ENCODE results near the gene PTBP3. TPM values are rescaled to one million over a fixed set of nuclear protein-coding genes. Genes with fewer than 3 reads are reported as not detected.
"Not testable (repeated sequence)": the region's sequence is repeated elsewhere in the genome, so short reads cannot be mapped to it uniquely, and the experiment has no call there.

Gene PTBP3
- total RNA-seq, 1 experiment from 2014 or later = 57.1 TPM

GRCh38 chr9:112286926-112287325 lies 46.5 kb downstream of the PTBP3 start:
- H3K27ac ChIP-seq (ENCODE audit: low read depth, low read length, poor library complexity, severe bottlenecking) = no peak overlapping the region
- CTCF ChIA-PET = no interaction called here
- no peak overlapping the region for H3K4me3 ChIP-seq (ENCODE audit: low read depth, low read length, poor library complexity, severe bottlenecking)
- peak; percentile 63 for DNase-seq (ENCODE audit: low spot score)
- no peaks in the 10 kb centered on the region for H3K4me1 ChIP-seq (ENCODE audit: insufficient read depth, low read length, poor library complexity, severe bottlenecking)
- intact Hi-C loops (cut with micrococcal nuclease; ENCODE audit: unreplicated experiment) = no loop called here
- H3K9me3 ChIP-seq (ENCODE audit: low read depth, low read length, poor library complexity, severe bottlenecking) = peaks cover 20% of the 10 kb centered on the region
- peaks cover 14% of the 10 kb centered on the region for H3K36me3 ChIP-seq (ENCODE audit: insufficient read depth, low read length, poor library complexity, severe bottlenecking)
- BruUV-seq (replicated peaks) = no TSS peak
- TF ChIP-seq, protein P1, sequence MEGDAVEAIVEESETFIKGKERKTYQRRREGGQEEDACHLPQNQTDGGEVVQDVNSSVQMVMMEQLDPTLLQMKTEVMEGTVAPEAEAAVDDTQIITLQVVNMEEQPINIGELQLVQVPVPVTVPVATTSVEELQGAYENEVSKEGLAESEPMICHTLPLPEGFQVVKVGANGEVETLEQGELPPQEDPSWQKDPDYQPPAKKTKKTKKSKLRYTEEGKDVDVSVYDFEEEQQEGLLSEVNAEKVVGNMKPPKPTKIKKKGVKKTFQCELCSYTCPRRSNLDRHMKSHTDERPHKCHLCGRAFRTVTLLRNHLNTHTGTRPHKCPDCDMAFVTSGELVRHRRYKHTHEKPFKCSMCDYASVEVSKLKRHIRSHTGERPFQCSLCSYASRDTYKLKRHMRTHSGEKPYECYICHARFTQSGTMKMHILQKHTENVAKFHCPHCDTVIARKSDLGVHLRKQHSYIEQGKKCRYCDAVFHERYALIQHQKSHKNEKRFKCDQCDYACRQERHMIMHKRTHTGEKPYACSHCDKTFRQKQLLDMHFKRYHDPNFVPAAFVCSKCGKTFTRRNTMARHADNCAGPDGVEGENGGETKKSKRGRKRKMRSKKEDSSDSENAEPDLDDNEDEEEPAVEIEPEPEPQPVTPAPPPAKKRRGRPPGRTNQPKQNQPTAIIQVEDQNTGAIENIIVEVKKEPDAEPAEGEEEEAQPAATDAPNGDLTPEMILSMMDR (conservative IDR thresholded peaks at IDR 0.05; ENCODE audit: low read depth, low read length) = no peak
- no peak for TF ChIP-seq EZH2 (IDR thresholded peaks at IDR 0.05; ENCODE audit: borderline replicate concordance, low read depth, low read length, poor library complexity, severe bottlenecking)
- POLR2A ChIA-PET (ENCODE audit: low non-redundant PET) = no interaction called here
- no peaks in the 10 kb centered on the region for H3K27me3 ChIP-seq (replicated peaks; ENCODE audit: insufficient read depth, low read depth, low read length, poor library complexity)

- Histone ChIP-seq H3K9me3 (ENCODE audit: low read depth, low read length, poor library complexity, severe bottlenecking) (peaks cover 20% of the 10 kb centered on the region), H3K27me3 (replicated peaks; ENCODE audit: insufficient read depth, low read depth, low read length, poor library complexity) (no peaks in the 10 kb centered on the region), H3K27ac (ENCODE audit: low read depth, low read length, poor library complexity, severe bottlenecking) (no peak overlapping the region), H3K36me3 (ENCODE audit: insufficient read depth, low read length, poor library complexity, severe bottlenecking) (peaks cover 9% of the 10 kb centered on the region), H3K4me1 (ENCODE audit: insufficient read depth, low read length, poor library complexity, severe bottlenecking) (no peaks in the 10 kb centered on the region), H3K4me3 (ENCODE audit: low read depth, low read length, poor library complexity, severe bottlenecking) (no peak overlapping the region)
- no peak for DNase-seq (ENCODE audit: low spot score)
- intact Hi-C loops (cut with micrococcal nuclease; ENCODE audit: unreplicated experiment) = no loop called here
- no TSS peak for BruUV-seq (replicated peaks)
- POLR2A ChIA-PET (ENCODE audit: low non-redundant PET) = no interaction called here
- CTCF ChIA-PET = no interaction called here
- no peak for TF ChIP-seq EZH2 (IDR thresholded peaks at IDR 0.05; ENCODE audit: borderline replicate concordance, low read depth, low read length, poor library complexity, severe bottlenecking)
- TF ChIP-seq, protein P1 (conservative IDR thresholded peaks at IDR 0.05; ENCODE audit: low read depth, low read length) = no peak
Observed at GRCh38 chr9:112285056-112285455, 48.4 kb downstream of the PTBP3 start.

GRCh38 chr9:112283582-112284253 lies 49.7 kb downstream of the PTBP3 start:
- H3K36me3 ChIP-seq (ENCODE audit: insufficient read depth, low read length, poor library complexity, severe bottlenecking) = peaks cover 9% of the 10 kb centered on the region
- no TSS peak for BruUV-seq (replicated peaks)
- intact Hi-C loops (cut with micrococcal nuclease; ENCODE audit: unreplicated experiment) = loop anchor here (2.0 kb wide), 1 partner anchor 49 kb away; the partner anchor contains the start of gene PTBP3
- no peak for DNase-seq (ENCODE audit: low spot score)
- H3K27ac ChIP-seq (ENCODE audit: low read depth, low read length, poor library complexity, severe bottlenecking) = no peak overlapping the region
- H3K9me3 ChIP-seq (ENCODE audit: low read depth, low read length, poor library complexity, severe bottlenecking) = peaks cover 20% of the 10 kb centered on the region
- POLR2A ChIA-PET (ENCODE audit: low non-redundant PET) = interaction anchor here (0.6 kb wide), 1 partner anchor 36 kb away, joined by 3 read pairs; no protein-coding TSS in a partner anchor
- TF ChIP-seq EZH2 (IDR thresholded peaks at IDR 0.05; ENCODE audit: borderline replicate concordance, low read depth, low read length, poor library complexity, severe bottlenecking) = no peak
- TF ChIP-seq, protein P1 (conservative IDR thresholded peaks at IDR 0.05; ENCODE audit: low read depth, low read length) = no peak
- CTCF ChIA-PET = no interaction called here
- H3K27me3 ChIP-seq (replicated peaks; ENCODE audit: insufficient read depth, low read depth, low read length, poor library complexity) = no peaks in the 10 kb centered on the region
- H3K4me3 ChIP-seq (ENCODE audit: low read depth, low read length, poor library complexity, severe bottlenecking) = no peak overlapping the region
- no peaks in the 10 kb centered on the region for H3K4me1 ChIP-seq (ENCODE audit: insufficient read depth, low read length, poor library complexity, severe bottlenecking)

DNA sequence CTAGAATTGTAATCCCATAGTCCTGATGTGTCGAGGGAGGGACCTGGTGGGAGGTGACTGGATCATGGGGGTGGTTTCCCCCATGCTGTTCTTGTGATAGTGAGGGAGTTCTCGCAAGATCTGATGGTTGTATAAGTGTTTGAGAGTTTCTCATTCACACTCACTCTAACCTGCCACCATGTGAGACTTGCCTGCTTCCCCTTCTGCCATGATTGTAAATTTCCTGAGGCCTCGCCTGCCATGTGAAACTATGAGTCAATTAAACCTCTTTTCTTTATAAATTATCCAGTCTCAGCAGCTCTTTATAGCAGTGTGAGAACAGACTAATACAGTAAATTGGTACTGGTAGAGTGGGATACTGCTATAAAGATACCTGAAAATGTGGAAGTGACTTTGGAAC lies 50.6 kb downstream of the PTBP3 start:
- DNase-seq (ENCODE audit: low spot score); H3K36me3 ChIP-seq (ENCODE audit: insufficient read depth, low read length, poor library complexity, severe bottlenecking); H3K27me3 ChIP-seq (replicated peaks; ENCODE audit: insufficient read depth, low read depth, low read length, poor library complexity); BruUV-seq (replicated peaks); CTCF ChIA-PET; H3K4me3 ChIP-seq (ENCODE audit: low read depth, low read length, poor library complexity, severe bottlenecking); H3K4me1 ChIP-seq (ENCODE audit: insufficient read depth, low read length, poor library complexity, severe bottlenecking); H3K27ac ChIP-seq (ENCODE audit: low read depth, low read length, poor library complexity, severe bottlenecking); POLR2A ChIA-PET (ENCODE audit: low non-redundant PET): not testable (repeated sequence)
- intact Hi-C loops (cut with micrococcal nuclease; ENCODE audit: unreplicated experiment) = loop anchor here (2.0 kb wide), 1 partner anchor 50 kb away; the partner anchor contains the start of gene PTBP3
- H3K9me3 ChIP-seq (ENCODE audit: low read depth, low read length, poor library complexity, severe bottlenecking) = peaks cover 20% of the 10 kb centered on the region
